Keratinocyte (primary cell): Measurements from ENCODE around the gene NRXN2.

Experiments used
- EZH2 ChIP-seq: IDR thresholded peaks from one replicate; pipeline ENCODE4 v1.6.1; 2012; ENCODE audit warnings: inconsistent platforms, mild to moderate bottlenecking, low read length, moderate library complexity
- TF ChIP-seq, protein P1 (sequence below), 3 experiments: IDR thresholded peaks in 1 of 3; conservative IDR thresholded peaks in 1 of 3; optimal IDR thresholded peaks in 1 of 3; 2 replicates in 2 of 3; 3 replicates in 1 of 3; pipeline versions ENCODE3 to v1.5.1; 2011; ENCODE audit warnings: low read length in 3 of 3, mild to moderate bottlenecking in 3 of 3, moderate library complexity in 2 of 3, control low read depth in 1 of 3, inconsistent platforms in 1 of 3; ENCODE audit not compliant: insufficient read depth in 2 of 3; ENCODE audit errors: extremely low read depth in 1 of 3

DNA sequence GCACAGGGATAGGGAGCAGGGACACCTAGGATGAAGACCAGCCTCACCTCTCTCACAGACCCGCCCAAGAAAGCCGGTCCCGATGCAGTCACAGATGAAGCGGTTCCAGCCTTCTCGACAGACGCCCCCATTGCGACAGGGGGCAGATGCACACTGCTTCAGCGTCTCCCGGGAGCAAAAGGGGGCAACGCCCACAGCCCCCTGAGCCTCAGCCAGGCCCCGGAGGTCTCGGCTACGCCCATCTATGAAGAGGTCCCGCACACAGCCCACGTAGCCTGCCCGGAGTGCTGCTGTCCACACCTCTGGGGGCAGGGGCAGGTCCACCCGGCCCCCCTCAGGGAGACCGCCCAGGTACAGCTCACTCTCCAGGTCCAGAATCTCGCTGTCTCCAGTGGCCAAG, 62.3 kb downstream of the NRXN2 start:
- TF ChIP-seq, protein P1, sequence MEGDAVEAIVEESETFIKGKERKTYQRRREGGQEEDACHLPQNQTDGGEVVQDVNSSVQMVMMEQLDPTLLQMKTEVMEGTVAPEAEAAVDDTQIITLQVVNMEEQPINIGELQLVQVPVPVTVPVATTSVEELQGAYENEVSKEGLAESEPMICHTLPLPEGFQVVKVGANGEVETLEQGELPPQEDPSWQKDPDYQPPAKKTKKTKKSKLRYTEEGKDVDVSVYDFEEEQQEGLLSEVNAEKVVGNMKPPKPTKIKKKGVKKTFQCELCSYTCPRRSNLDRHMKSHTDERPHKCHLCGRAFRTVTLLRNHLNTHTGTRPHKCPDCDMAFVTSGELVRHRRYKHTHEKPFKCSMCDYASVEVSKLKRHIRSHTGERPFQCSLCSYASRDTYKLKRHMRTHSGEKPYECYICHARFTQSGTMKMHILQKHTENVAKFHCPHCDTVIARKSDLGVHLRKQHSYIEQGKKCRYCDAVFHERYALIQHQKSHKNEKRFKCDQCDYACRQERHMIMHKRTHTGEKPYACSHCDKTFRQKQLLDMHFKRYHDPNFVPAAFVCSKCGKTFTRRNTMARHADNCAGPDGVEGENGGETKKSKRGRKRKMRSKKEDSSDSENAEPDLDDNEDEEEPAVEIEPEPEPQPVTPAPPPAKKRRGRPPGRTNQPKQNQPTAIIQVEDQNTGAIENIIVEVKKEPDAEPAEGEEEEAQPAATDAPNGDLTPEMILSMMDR (optimal IDR thresholded peaks at IDR 0.05 in 1 of 3, IDR thresholded peaks at IDR 0.05 in 1 of 3, conservative IDR thresholded peaks at IDR 0.05 in 1 of 3; ENCODE audit: extremely low read depth in 1 of 3, insufficient read depth in 2 of 3, low read length in 3 of 3), result no peak
- no peak for TF ChIP-seq EZH2
